ENCODE data around the gene ABCB1. TPM values are rescaled to one million over a fixed set of nuclear protein-coding genes. Genes with fewer than 3 reads are reported as not detected.

The ABCB1 gene
- total and polyA plus RNA-seq, 10 of the 15 experiments (the other 5 are each of a cell fraction or from before 2014, with no cell fraction given), result 0.40 to 13.9 (median 1.9) TPM

DNA sequence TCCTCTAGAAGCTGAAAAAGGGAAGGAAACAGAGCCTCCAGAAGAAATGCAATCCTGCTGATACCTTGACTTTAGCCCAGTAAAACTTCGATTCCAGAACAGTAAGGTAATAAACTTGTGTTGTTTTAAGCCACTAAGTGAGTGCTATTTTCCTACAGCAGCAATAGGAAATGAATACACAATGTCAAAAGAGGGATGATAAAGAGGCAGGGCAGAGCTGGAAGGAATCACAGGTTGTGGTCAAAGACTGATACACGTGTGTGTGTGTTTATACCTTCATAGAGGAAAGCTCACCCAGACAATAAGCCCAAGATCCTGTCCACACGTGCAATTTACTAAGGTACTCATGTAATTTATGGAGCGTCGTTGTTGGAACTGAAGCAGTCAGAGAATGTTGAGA is 9.5 kb downstream of the ABCB1 start:
- no peak for TF ChIP-seq ZNF24 (IDR thresholded peaks at IDR 0.05)
- no peak for TF ChIP-seq POU2F2 (IDR thresholded peaks at IDR 0.05; ENCODE audit: borderline replicate concordance, low read depth, low read length)
- no peak for TF ChIP-seq NFXL1 (IDR thresholded peaks at IDR 0.05; ENCODE audit: borderline replicate concordance)
- no peak for TF ChIP-seq MAX (IDR thresholded peaks at IDR 0.05; ENCODE audit: low read depth, low read length)
- TF ChIP-seq ASH2L (IDR thresholded peaks at IDR 0.05; ENCODE audit: borderline replicate concordance, low read depth), result no peak
- no peak for TF ChIP-seq BCL3 (IDR thresholded peaks at IDR 0.05; ENCODE audit: borderline replicate concordance, insufficient read depth, low read depth, low read length, poor library complexity, severe bottlenecking)
- no peak for TF ChIP-seq RBBP5 (conservative IDR thresholded peaks at IDR 0.05)
- TF ChIP-seq SREBF2 (IDR thresholded peaks at IDR 0.05; ENCODE audit: low read length), result no peak
- no peak for TF ChIP-seq KAT2A (conservative IDR thresholded peaks at IDR 0.05; ENCODE audit: control insufficient read depth, low read depth, low read length)
- no peak for TF ChIP-seq JUNB (IDR thresholded peaks at IDR 0.05)
- TF ChIP-seq, protein P1, sequence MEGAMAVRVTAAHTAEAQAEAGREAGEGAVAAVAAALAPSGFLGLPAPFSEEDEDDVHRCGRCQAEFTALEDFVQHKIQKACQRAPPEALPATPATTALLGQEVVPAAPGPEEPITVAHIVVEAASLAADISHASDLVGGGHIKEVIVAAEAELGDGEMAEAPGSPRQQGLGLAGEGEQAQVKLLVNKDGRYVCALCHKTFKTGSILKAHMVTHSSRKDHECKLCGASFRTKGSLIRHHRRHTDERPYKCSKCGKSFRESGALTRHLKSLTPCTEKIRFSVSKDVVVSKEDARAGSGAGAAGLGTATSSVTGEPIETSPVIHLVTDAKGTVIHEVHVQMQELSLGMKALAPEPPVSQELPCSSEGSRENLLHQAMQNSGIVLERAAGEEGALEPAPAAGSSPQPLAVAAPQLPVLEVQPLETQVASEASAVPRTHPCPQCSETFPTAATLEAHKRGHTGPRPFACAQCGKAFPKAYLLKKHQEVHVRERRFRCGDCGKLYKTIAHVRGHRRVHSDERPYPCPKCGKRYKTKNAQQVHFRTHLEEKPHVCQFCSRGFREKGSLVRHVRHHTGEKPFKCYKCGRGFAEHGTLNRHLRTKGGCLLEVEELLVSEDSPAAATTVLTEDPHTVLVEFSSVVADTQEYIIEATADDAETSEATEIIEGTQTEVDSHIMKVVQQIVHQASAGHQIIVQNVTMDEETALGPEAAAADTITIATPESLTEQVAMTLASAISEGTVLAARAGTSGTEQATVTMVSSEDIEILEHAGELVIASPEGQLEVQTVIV (IDR thresholded peaks at IDR 0.05; ENCODE audit: borderline replicate concordance, partially characterized antibody), result no peak
- no peak for TF ChIP-seq NR2C2 (IDR thresholded peaks at IDR 0.05; ENCODE audit: borderline replicate concordance, control insufficient read depth, insufficient read length, low read depth)
- TF ChIP-seq IRF3 (IDR thresholded peaks at IDR 0.05), result no peak
- no peak for TF ChIP-seq ZNF274 (IDR thresholded peaks at IDR 0.05; ENCODE audit: insufficient read depth, insufficient read length)
- ChIA-PET SMC1A (ENCODE audit: uncharacterized antibody, unreplicated experiment) (interaction anchor here (0.7 to 6.0 kb wide), 2 partner anchors 8 to 28 kb away, joined by 3 to 52 read pairs; partner anchors contain the start of gene ABCB1), POLR2A (no interaction called here), CTCF (interaction anchor here (0.7 kb wide), 1 partner anchor 9 kb away, joined by 3 read pairs; the partner anchor contains the start of gene ABCB1), RAD21 (ENCODE audit: unreplicated experiment) (no interaction called here)
- 58% methylated on average over 5 of the region's 5 CpGs for WGBS (ENCODE audit: insufficient coverage, insufficient replicate concordance, low lambda C conversion rate, missing lambda C conversion rate)
- Histone ChIP-seq H4K20me1 (ENCODE audit: control insufficient read depth, insufficient read depth) (no peaks in the 10 kb centered on the region), H2AFZ (ENCODE audit: control insufficient read depth, low read depth, low read length) (no peak overlapping the region), H3K79me2 (ENCODE audit: control insufficient read depth, insufficient read depth, low read length) (no peaks in the 10 kb centered on the region), H3K4me3 (no peak overlapping the region), H3K36me3 (ENCODE audit: control insufficient read depth in 2 of 2, insufficient read depth in 2 of 2, low read length in 1 of 2) (no peaks in the 10 kb centered on the region), H3K27ac (ENCODE audit: control insufficient read depth, insufficient read depth) (no peak overlapping the region), H3K4me1 (ENCODE audit: control insufficient read depth, insufficient read depth, low read length) (no peaks in the 10 kb centered on the region), H3K9me3 (replicated peaks; ENCODE audit: control insufficient read depth, insufficient read depth, low read length) (no peaks in the 10 kb centered on the region), H3K27me3 (replicated peaks in 1 of 2; ENCODE audit: control insufficient read depth in 2 of 2, insufficient read depth in 2 of 2, low read length in 1 of 2) (no peaks in the 10 kb centered on the region), H3K4me2 (ENCODE audit: control insufficient read depth, insufficient read depth) (no peak overlapping the region), H3K9ac (ENCODE audit: control insufficient read depth, insufficient read depth, low read length) (no peak overlapping the region)
- no peak for ATAC-seq
- no peak for DNase-seq (ENCODE audit: low read depth, low spot score)
- BruUV-seq (replicated peaks), result no TSS peak
- no peak for FAIRE-seq
- in situ Hi-C loops (cut with MboI) (no loop called here), intact Hi-C loops (cut with micrococcal nuclease; ENCODE audit: unreplicated experiment) (no loop called here)

All from GM12878 (cell line).